Cardiac atrium fibroblast (primary cell): ENCODE data around the gene PGF. TPM values are rescaled to one million over a fixed set of nuclear protein-coding genes. Genes with fewer than 3 reads are reported as not detected.

Experiments
- total RNA-seq: library from RNA; depleted of rRNA; stranded (reverse); fragments of >200 nt; gene quantifications from 2 replicates; pipeline ENCODE4 v1.2.3, GENCODE V29; 2015

The PGF gene
- 12.8 and 43.1 TPM in 2 replicates for total RNA-seq

GRCh38 chr14:74955229-74956026 lies at the start of gene PGF:
Gene PGF, minus strand, starts transcription at chr14:74955597. Its CDS starts 355 bp downstream, at chr14:74955242.

DNA sequence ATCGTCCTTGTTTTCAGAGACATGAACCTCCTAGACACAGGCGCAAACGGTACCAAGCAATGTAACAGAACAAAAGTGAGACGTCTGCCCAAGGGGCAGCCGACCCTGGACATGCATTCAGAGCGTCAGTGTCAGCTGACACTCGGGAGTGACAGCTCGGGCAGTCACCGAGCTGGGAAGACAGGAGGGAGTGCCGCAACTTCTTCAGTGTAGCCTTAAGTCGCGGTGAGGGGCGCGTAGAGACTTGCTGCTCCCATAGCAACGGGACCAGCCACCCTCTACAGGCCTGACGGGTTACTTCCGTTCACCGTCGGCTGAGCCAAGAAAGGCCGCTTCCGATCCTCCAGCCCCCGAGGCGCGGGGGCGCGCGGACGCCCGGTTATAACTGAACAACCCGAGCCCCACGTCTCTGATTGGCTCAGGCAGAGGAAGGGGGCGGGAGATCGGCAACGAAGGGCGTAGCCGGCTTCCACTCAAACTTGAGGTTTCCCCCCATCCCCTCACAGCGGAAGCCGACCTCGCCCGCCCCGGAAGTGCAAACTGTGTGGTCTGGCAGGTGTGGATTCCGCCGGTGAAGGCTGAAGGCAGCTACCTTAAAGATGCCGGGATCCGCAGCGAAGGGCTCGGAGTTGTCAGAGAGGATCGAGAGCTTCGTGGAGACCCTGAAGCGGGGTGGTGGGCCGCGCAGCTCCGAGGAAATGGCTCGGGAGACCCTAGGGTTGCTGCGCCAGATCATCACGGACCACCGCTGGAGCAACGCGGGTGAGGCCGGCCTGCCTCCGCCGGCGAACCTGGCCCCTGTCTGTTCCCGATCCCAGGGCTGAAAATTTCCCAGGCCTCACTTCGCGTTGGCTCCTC lies 47.2 kb upstream of the PGF start, which contains the start of gene EIF2B2:
Gene EIF2B2 (plus strand): TSS at position 530 of the 858 bp plus-strand sequence. CDS start 70 bp downstream, at position 600.

DNA sequence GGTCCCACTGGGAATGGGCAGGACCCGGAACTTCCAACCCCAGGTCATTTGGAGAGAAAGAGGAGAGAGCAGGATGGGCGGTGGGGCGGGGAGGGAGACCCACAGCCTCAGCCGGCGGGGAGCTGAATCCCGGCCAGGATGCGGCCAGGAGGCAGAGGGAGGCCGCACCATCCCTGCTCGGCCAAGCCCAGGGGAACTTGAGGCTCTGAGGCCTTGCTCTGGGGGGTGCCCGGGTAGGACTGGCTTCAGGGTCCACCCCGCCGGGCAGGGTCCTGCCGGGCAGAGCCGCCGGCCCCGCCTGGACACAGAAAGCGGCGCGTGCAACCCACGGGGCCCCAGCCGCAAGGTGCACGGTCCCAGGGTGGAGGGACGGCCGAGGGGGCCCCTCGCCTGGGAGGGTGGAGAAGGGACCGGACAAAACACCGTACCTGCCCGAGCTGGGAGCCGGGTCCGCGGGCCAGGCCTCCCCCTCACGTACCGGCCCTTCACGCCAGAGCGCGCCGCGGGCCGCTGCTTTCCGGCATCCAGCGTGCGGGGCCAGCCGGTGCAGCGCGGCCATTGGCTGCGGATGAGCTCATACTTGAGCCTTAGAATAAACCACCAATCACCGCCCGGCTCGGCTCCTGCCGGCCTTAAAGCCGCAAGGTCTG lies 32.5 kb downstream of the PGF start, which contains the start of gene RPS6KL1:
Gene RPS6KL1 (minus strand): TSS at position 509 of the 650 bp plus-strand sequence. CDS start 1,719 bp downstream, outside the sequence.

Other genes with a start within 250 kb of the PGF start
- gene AREL1, start 242.5 kb downstream of the PGF start, total RNA-seq: 30.1 and 31.6 TPM in 2 replicates
- 8.1 and 17.3 TPM in 2 replicates for gene FCF1, start 242.5 kb downstream of the PGF start, total RNA-seq
- gene YLPM1, start 192.3 kb downstream of the PGF start, total RNA-seq: 15.7 and 23.3 TPM in 2 replicates
- gene PROX2, start 79.5 kb downstream of the PGF start, total RNA-seq: not detected in 2 replicates
- gene DLST, start 73.7 kb downstream of the PGF start, total RNA-seq: 47.8 and 48.9 TPM in 2 replicates
- 0.18 and 2.4 TPM in 2 replicates for gene RPS6KL1, start 32.3 kb downstream of the PGF start, total RNA-seq
- gene EIF2B2, start 47.3 kb upstream of the PGF start, total RNA-seq: 25.1 and 35.5 TPM in 2 replicates
- 9.0 and 20.7 TPM in 2 replicates for gene MLH3, start 95.9 kb upstream of the PGF start, total RNA-seq
- 1.3 and 2.5 TPM in 2 replicates for gene ACYP1, start 108.4 kb upstream of the PGF start, total RNA-seq
- not detected in 2 replicates for gene ZC2HC1C, start 114.0 kb upstream of the PGF start, total RNA-seq
- gene NEK9, start 171.5 kb upstream of the PGF start, total RNA-seq: 11.4 and 15.4 TPM in 2 replicates
- 327 and 330 TPM in 2 replicates for gene TMED10, start 221.0 kb upstream of the PGF start, total RNA-seq